Measurements from ENCODE around the gene ERBB4.

ERBB4 gene

DNA sequence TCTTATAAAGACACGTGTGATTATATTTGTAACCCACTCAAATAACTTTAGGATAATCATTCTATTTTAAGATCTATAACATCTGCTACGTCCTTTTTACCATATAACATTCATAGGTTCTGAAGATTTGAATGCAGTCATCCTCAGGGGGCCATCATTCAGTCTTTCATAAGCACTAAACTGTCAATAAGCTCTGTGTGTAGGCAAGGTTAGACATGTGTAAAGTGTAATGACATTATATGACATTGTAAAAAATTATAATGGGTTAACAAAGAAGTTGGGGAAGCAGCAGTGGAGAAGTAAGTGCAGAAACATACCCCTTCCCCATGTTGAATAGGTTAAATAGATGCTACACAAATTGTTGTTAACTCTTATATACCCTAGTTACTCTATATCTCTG lies 845.9 kb downstream of the ERBB4 start:
- Histone ChIP-seq H4K20me1 (ENCODE audit: insufficient read depth, low read length, poor library complexity, severe bottlenecking) (no peaks in the 10 kb centered on the region), H3K4me3 (ENCODE audit: low read length, poor library complexity, severe bottlenecking) (no peak overlapping the region), H3K9ac (ENCODE audit: low read depth, low read length, poor library complexity, severe bottlenecking) (no peak overlapping the region), H3K4me1 (ENCODE audit: insufficient read depth, low read length, poor library complexity, severe bottlenecking) (no peaks in the 10 kb centered on the region), H3K27me3 (ENCODE audit: insufficient read depth, low read length, poor library complexity, severe bottlenecking) (no peaks in the 10 kb centered on the region), H3K4me2 (ENCODE audit: low read depth, low read length, poor library complexity, severe bottlenecking) (no peak overlapping the region), H3K36me3 (ENCODE audit: insufficient read depth, low read length) (no peaks in the 10 kb centered on the region), H3K9me2 (replicated peaks; ENCODE audit: low read depth, low read length) (no peaks in the 10 kb centered on the region), H3K9me3 (ENCODE audit: insufficient read depth, low read depth, low read length) (no peaks in the 10 kb centered on the region), H2AFZ (ENCODE audit: low read length) (no peak overlapping the region), H3K79me2 (ENCODE audit: insufficient read depth, low read length) (no peaks in the 10 kb centered on the region), H3F3A (ENCODE audit: low read depth) (no peaks in the 10 kb centered on the region)
- TF ChIP-seq, protein P1, sequence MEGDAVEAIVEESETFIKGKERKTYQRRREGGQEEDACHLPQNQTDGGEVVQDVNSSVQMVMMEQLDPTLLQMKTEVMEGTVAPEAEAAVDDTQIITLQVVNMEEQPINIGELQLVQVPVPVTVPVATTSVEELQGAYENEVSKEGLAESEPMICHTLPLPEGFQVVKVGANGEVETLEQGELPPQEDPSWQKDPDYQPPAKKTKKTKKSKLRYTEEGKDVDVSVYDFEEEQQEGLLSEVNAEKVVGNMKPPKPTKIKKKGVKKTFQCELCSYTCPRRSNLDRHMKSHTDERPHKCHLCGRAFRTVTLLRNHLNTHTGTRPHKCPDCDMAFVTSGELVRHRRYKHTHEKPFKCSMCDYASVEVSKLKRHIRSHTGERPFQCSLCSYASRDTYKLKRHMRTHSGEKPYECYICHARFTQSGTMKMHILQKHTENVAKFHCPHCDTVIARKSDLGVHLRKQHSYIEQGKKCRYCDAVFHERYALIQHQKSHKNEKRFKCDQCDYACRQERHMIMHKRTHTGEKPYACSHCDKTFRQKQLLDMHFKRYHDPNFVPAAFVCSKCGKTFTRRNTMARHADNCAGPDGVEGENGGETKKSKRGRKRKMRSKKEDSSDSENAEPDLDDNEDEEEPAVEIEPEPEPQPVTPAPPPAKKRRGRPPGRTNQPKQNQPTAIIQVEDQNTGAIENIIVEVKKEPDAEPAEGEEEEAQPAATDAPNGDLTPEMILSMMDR (conservative IDR thresholded peaks at IDR 0.05; ENCODE audit: low read length) = no peak
- no peak for TF ChIP-seq EZH2phosphoT487 (IDR thresholded peaks at IDR 0.05; ENCODE audit: borderline replicate concordance)

DNA sequence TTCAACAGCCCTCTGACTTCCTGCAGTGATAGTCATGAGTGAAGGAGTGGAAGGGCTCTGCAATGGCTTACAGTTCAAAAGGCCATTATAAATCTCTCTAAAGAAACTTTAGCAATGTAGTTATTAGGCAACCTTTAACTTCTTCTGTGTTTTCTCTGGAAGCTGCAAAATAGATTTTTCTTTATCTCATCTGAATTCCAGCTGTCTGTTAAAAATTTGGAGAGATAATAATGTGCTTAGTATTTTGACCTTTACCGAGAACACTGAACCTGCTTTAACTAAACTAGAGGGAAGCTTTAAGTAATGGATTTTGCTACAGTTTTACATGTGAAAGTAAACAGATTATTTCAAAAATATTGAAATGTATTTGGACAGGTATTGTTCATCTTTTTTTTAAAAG lies 847.9 kb downstream of the ERBB4 start:
- no peak overlapping the region for H3K4me2 ChIP-seq (ENCODE audit: low read depth, low read length, poor library complexity, severe bottlenecking)
- no peak for TF ChIP-seq EZH2phosphoT487 (IDR thresholded peaks at IDR 0.05; ENCODE audit: borderline replicate concordance)
- TF ChIP-seq, protein P1 (conservative IDR thresholded peaks at IDR 0.05; ENCODE audit: low read length) = no peak
- H4K20me1 ChIP-seq (ENCODE audit: insufficient read depth, low read length, poor library complexity, severe bottlenecking) = no peaks in the 10 kb centered on the region
- no peaks in the 10 kb centered on the region for H3K4me1 ChIP-seq (ENCODE audit: insufficient read depth, low read length, poor library complexity, severe bottlenecking)
- no peaks in the 10 kb centered on the region for H3K27me3 ChIP-seq (ENCODE audit: insufficient read depth, low read length, poor library complexity, severe bottlenecking)
- H2AFZ ChIP-seq (ENCODE audit: low read length) = 0 out of 2 replicates have a peak overlapping the region, but pooled peaks have one; percentile 39
- no peak overlapping the region for H3K9ac ChIP-seq (ENCODE audit: low read depth, low read length, poor library complexity, severe bottlenecking)
- no peaks in the 10 kb centered on the region for H3K36me3 ChIP-seq (ENCODE audit: insufficient read depth, low read length)
- no peaks in the 10 kb centered on the region for H3K9me2 ChIP-seq (replicated peaks; ENCODE audit: low read depth, low read length)
- no peaks in the 10 kb centered on the region for H3F3A ChIP-seq (ENCODE audit: low read depth)
- no peaks in the 10 kb centered on the region; the same call in 1 of the 2 replicates for H3K9me3 ChIP-seq (ENCODE audit: insufficient read depth, low read depth, low read length)
- H3K4me3 ChIP-seq (ENCODE audit: low read length, poor library complexity, severe bottlenecking) = no peak overlapping the region
- no peaks in the 10 kb centered on the region for H3K79me2 ChIP-seq (ENCODE audit: insufficient read depth, low read length)

DNA sequence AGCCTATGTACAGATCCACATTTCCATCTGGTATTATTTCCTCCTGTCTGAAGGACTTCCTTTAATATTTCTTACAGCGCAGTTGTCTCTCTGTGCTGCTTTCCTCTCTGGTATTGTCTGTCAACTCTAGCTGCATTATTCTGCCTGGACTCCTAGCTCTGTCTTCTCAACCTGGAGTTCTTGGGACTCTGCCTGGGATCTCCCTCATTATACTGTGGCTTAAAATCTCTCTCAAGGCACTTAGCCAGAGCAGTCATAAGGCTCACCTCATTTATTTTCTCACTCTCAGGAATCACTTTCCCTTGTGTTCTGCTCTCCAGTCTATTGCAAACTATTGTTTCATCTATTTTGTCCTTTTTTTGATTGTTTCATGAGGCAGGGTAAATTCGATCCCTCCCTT lies 850.4 kb downstream of the ERBB4 start:
- H3K27me3 ChIP-seq (ENCODE audit: insufficient read depth, low read length, poor library complexity, severe bottlenecking) = no peaks in the 10 kb centered on the region
- no peaks in the 10 kb centered on the region for H3K9me2 ChIP-seq (replicated peaks; ENCODE audit: low read depth, low read length)
- no peak overlapping the region for H3K4me2 ChIP-seq (ENCODE audit: low read depth, low read length, poor library complexity, severe bottlenecking)
- H3K9ac ChIP-seq (ENCODE audit: low read depth, low read length, poor library complexity, severe bottlenecking) = no peak overlapping the region
- H3K4me3 ChIP-seq (ENCODE audit: low read length, poor library complexity, severe bottlenecking) = no peak overlapping the region
- no peak overlapping the region for H2AFZ ChIP-seq (ENCODE audit: low read length)
- no peak for TF ChIP-seq EZH2phosphoT487 (IDR thresholded peaks at IDR 0.05; ENCODE audit: borderline replicate concordance)
- TF ChIP-seq, protein P1 (conservative IDR thresholded peaks at IDR 0.05; ENCODE audit: low read length) = no peak
- H3K79me2 ChIP-seq (ENCODE audit: insufficient read depth, low read length) = no peaks in the 10 kb centered on the region
- H3K9me3 ChIP-seq (ENCODE audit: insufficient read depth, low read depth, low read length) = no peaks in the 10 kb centered on the region; the same call in 1 of the 2 replicates
- H3K36me3 ChIP-seq (ENCODE audit: insufficient read depth, low read length) = no peaks in the 10 kb centered on the region
- H3K4me1 ChIP-seq (ENCODE audit: insufficient read depth, low read length, poor library complexity, severe bottlenecking) = no peaks in the 10 kb centered on the region
- H3F3A ChIP-seq (ENCODE audit: low read depth) = no peaks in the 10 kb centered on the region
- no peaks in the 10 kb centered on the region for H4K20me1 ChIP-seq (ENCODE audit: insufficient read depth, low read length, poor library complexity, severe bottlenecking)
